Frontal cortex (tissue), 4 donors: ENCODE data around the gene NEUROG1. TPM values are rescaled to one million over a fixed set of nuclear protein-coding genes. Genes with fewer than 3 reads are reported as not detected.
"Not testable (repeated sequence)": the region's sequence is repeated elsewhere in the genome, so short reads cannot be mapped to it uniquely, and the experiment has no call there.

Source experiments
- DNase-seq, 2 donors: peaks; one replicate each; pipeline ENCODE4 v3.0.0; 2012; ENCODE audit warnings: low spot score in 2 of 2
- FAIRE-seq: peaks from 2 replicates; lab custom pipeline; 2012; peaks lifted over from hg19 to GRCh38; lab: Jason Lieb, UNC
- total RNA-seq: library from RNA; depleted of rRNA; stranded (reverse); fragments of >200 nt; gene quantifications from one replicate; pipeline ENCODE4 v1.2.3, GENCODE V29; 2014
- donor health status: control.
- donor health status: control.
- donor health status: control.

NEUROG1 gene
- total RNA-seq, 1 donor from 2014 or later, result 0.41 TPM

GRCh38 chr5:135539430-135540005, 3.8 kb upstream of the NEUROG1 start:
- DNase-seq, result no peak
- no peak for FAIRE-seq

- no peak for FAIRE-seq
- no peak for DNase-seq
Observed at GRCh38 chr5:135538261-135538660, 2.5 kb upstream of the NEUROG1 start.

- no peak for FAIRE-seq
- no peak for DNase-seq
Observed at GRCh38 chr5:135537745-135538144, 2.0 kb upstream of the NEUROG1 start.

GRCh38 chr5:135537271-135537670, 1.5 kb upstream of the NEUROG1 start:
- DNase-seq, result no peak
- FAIRE-seq, result no peak

GRCh38 chr5:135535420-135535819, 344 bp downstream of the NEUROG1 start:
- DNase-seq (no peak), FAIRE-seq (no peak)

- no peak for DNase-seq
- FAIRE-seq, result no peak
Observed at GRCh38 chr5:135534609-135535419, 950 bp downstream of the NEUROG1 start.

- DNase-seq (no peak), FAIRE-seq (no peak)
Observed at GRCh38 chr5:135533794-135534193, 2.0 kb downstream of the NEUROG1 start.

GRCh38 chr5:135533334-135533733, 2.4 kb downstream of the NEUROG1 start:
- no peak for DNase-seq
- FAIRE-seq, result no peak

GRCh38 chr5:135529576-135529975, 6.2 kb downstream of the NEUROG1 start:
- DNase-seq, FAIRE-seq: not testable (repeated sequence)

- DNase-seq (no peak), FAIRE-seq (no peak)
Observed at GRCh38 chr5:135526924-135527323, 8.8 kb downstream of the NEUROG1 start.

- FAIRE-seq (no peak), DNase-seq (no peak)
Observed at GRCh38 chr5:135521964-135522363, 13.8 kb downstream of the NEUROG1 start.

GRCh38 chr5:135517631-135518030, 18.1 kb downstream of the NEUROG1 start:
- DNase-seq (no peak), FAIRE-seq (no peak)

- DNase-seq, result no peak
- FAIRE-seq, result no peak
Observed at GRCh38 chr5:135514116-135514515, 21.6 kb downstream of the NEUROG1 start.

- DNase-seq (no peak), FAIRE-seq (no peak)
Observed at GRCh38 chr5:135511761-135512575, 23.8 kb downstream of the NEUROG1 start.

- FAIRE-seq (no peak), DNase-seq (no peak)
Observed at GRCh38 chr5:135509995-135510394, 25.8 kb downstream of the NEUROG1 start.

- no peak for DNase-seq
Observed at GRCh38 chr5:135508496-135509005, 27.2 kb downstream of the NEUROG1 start.

GRCh38 chr5:135505973-135506372, 29.8 kb downstream of the NEUROG1 start:
- FAIRE-seq (no peak), DNase-seq (no peak)

More at GRCh38 chr5:135508496-135509005, 27.2 kb downstream of the NEUROG1 start:
- FAIRE-seq, result no peak

- DNase-seq (no peak), FAIRE-seq (no peak)
Observed at GRCh38 chr5:135504376-135504775, 31.4 kb downstream of the NEUROG1 start.

GRCh38 chr5:135503871-135504270, 31.9 kb downstream of the NEUROG1 start:
- FAIRE-seq (no peak), DNase-seq (no peak)

- no peak for DNase-seq
- no peak for FAIRE-seq
Observed at GRCh38 chr5:135502836-135503520, 32.8 kb downstream of the NEUROG1 start.
